Peyer's patch (tissue), 4 donors: ENCODE measurements around the gene ZFPM1. TPM values are rescaled to one million over a fixed set of nuclear protein-coding genes. Genes with fewer than 3 reads are reported as not detected.
A peak's percentile ranks its signal among the peaks of the same experiment; 100 is the strongest.

Experiments used
- DNase-seq, 3 donors: peaks; one replicate each; pipeline ENCODE4 v3.0.0-alpha.2; 2017 to 2019
- H3K27ac ChIP-seq, 4 donors: fragments of 200-600 bp; sonication (generic); one replicate each; pipeline ENCODE4 v1.5.1; 2016 to 2019
- H3K27me3 ChIP-seq, 2 donors: fragments of 200-600 bp; sonication (generic); one replicate each; pipeline ENCODE4 v1.5.1; 2019
- H3K36me3 ChIP-seq, 3 donors: fragments of 200-600 bp; sonication (generic); one replicate each; pipeline ENCODE4 v1.5.1; 2016 to 2019
- H3K4me1 ChIP-seq, 4 donors: fragments of 200-600 bp; sonication (generic); one replicate each; pipeline ENCODE4 v1.5.1; 2016 to 2019
- H3K4me3 ChIP-seq, 4 donors: fragments of 200-600 bp; sonication (generic); 1 replicate in 3 of 4; 2 replicates in 1 of 4; pipeline ENCODE4 v1.5.1; 2016 to 2019; ENCODE audit warnings: mild to moderate bottlenecking in 1 of 4
- H3K9me3 ChIP-seq, 4 donors: fragments of 200-600 bp; sonication (generic); one replicate each; pipeline ENCODE4 v1.5.1; 2016 to 2019; ENCODE audit warnings: mild to moderate bottlenecking in 1 of 4
- POLR2A ChIP-seq, 2 donors: fragments of 450-650 bp; IDR thresholded peaks; one replicate each; pipeline ENCODE4 v1.5.1; 2017; ENCODE audit warnings: antibody characterized with exemption in 2 of 2, mild to moderate bottlenecking in 2 of 2, moderate library complexity in 2 of 2
- total RNA-seq, 4 donors: library from RNA; depleted of rRNA; stranded (reverse); fragments of >200 nt; gene quantifications; one replicate each; pipeline ENCODE4 v1.1.0, GENCODE V29; 2016
- TF ChIP-seq, protein P1 (sequence below), 6 experiments: fragments of 450-650 bp in 4 of 6; fragments of 200-600 bp in 2 of 6; sonication (generic) in 1 of 6; IDR thresholded peaks; one replicate each; pipeline ENCODE4 v1.5.1; 2017 to 2019; ENCODE audit warnings: antibody characterized with exemption in 6 of 6, mild to moderate bottlenecking in 3 of 6, moderate library complexity in 1 of 6

The ZFPM1 gene
- total RNA-seq, 4 donors from 2014 or later, result 3.0 to 7.9 (median 4.9) TPM

DNA sequence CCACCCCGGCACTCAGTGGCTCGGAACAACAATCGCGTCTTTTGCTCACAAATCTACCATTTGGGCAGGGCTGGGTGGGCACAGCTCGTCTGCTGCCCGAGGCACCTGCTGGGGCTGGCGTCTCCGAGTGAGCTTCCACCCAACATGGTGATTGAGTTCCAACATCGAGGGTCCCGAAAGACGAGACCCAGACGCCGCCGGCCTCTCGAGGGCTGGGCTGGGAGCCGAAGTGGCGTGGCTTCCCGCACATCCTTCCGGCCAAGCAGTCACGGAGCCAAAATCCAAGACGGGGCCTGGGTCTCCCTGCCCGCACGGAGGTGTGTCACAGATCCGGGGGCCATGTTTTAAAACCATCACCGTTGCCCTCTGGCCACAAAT is 7.5 kb upstream of the ZFPM1 start:
- Histone ChIP-seq H3K4me3 (no peak overlapping the region), H3K36me3 (no peaks in the 10 kb centered on the region), H3K9me3 (no peaks in the 10 kb centered on the region), H3K27me3 (no peaks in the 10 kb centered on the region), H3K4me1 (peaks cover 0 to 17% (median 8%) of the 10 kb centered on the region in 4 donors), H3K27ac (no peak overlapping the region)
- no peak for TF ChIP-seq POLR2A (IDR thresholded peaks at IDR 0.05)
- TF ChIP-seq, protein P1, sequence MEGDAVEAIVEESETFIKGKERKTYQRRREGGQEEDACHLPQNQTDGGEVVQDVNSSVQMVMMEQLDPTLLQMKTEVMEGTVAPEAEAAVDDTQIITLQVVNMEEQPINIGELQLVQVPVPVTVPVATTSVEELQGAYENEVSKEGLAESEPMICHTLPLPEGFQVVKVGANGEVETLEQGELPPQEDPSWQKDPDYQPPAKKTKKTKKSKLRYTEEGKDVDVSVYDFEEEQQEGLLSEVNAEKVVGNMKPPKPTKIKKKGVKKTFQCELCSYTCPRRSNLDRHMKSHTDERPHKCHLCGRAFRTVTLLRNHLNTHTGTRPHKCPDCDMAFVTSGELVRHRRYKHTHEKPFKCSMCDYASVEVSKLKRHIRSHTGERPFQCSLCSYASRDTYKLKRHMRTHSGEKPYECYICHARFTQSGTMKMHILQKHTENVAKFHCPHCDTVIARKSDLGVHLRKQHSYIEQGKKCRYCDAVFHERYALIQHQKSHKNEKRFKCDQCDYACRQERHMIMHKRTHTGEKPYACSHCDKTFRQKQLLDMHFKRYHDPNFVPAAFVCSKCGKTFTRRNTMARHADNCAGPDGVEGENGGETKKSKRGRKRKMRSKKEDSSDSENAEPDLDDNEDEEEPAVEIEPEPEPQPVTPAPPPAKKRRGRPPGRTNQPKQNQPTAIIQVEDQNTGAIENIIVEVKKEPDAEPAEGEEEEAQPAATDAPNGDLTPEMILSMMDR (IDR thresholded peaks at IDR 0.05), result no peak
- DNase-seq, result no peak

DNA sequence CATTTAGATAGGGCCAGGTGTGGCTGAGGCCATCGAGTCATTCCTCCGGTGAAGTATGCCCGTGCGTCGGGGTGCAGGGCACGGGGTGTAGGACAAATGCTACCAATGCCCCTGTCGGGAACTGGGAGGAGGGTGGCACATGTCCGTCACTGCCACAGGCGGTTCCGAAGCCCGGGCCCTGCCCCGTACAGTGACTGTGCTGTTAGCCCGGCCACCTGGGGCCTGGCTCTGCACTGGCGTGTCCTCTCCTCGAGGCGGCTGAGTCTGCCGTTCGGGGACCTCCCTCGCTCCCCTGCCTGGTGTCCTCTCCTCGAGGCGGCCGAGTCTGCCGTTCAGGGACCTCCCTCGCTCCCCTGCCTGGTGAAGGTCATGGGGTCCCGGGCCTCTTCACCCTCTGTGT is 7.0 kb upstream of the ZFPM1 start:
- H3K36me3 ChIP-seq, result no peaks in the 10 kb centered on the region
- H3K9me3 ChIP-seq, result no peaks in the 10 kb centered on the region

DNA sequence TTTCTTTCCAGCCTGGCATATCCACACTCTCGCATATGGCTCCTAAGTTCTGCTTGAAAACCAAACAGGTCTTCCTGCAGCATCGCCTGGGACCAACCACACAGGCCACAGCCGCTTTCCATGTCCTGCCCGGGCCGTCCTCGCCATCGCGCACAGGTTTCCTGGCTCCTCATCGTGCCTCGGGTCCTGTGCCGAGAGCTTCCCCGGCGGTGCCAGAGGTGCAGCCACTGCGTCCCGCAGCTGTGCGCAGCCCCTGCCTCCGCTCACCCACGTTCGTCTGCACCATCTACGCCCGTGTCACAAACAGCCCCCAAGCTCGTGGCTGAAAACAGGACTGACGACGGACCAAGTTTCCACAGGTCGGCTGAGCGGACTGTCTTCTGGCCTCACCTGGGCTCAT is 6.3 kb upstream of the ZFPM1 start:
- Histone ChIP-seq H3K4me3 (no peak overlapping the region), H3K36me3 (no peaks in the 10 kb centered on the region), H3K27ac (no peak overlapping the region), H3K4me1 (peaks cover 0 to 20% (median 8%) of the 10 kb centered on the region in 4 donors), H3K9me3 (no peaks in the 10 kb centered on the region), H3K27me3 (no peaks in the 10 kb centered on the region)
- TF ChIP-seq POLR2A (IDR thresholded peaks at IDR 0.05), result no peak
- TF ChIP-seq, protein P1 (IDR thresholded peaks at IDR 0.05), result no peak
- DNase-seq, result no peak

More for the DNA sequence above, 7.0 kb upstream of the ZFPM1 start:
- Histone ChIP-seq H3K27me3 (no peaks in the 10 kb centered on the region), H3K4me3 (no peak overlapping the region), H3K4me1 (peaks cover 0 to 17% (median 8%) of the 10 kb centered on the region in 4 donors), H3K27ac (no peak overlapping the region)
- TF ChIP-seq, protein P1 (IDR thresholded peaks at IDR 0.05), result no peak
- no peak for TF ChIP-seq POLR2A (IDR thresholded peaks at IDR 0.05)
- DNase-seq, result no peak

DNA sequence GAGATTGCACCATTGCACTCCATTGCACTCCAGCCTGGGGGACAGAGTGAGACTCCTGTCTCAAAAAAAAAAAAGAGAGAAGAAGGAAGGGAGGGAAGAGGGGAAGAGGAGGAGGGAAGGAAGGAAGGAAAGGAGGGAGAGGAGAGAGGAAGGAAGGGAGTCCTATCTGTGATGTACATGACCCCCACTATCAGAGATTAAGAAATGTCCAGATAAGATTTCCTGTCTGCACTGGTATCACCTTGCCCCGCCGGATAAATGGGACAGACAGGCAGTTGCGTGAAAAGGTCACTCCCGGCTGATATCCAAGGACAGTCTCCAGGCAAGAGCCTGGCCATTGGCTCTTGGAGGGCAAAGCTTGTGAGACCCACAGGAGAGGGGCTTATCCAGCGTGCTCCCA is 5.2 kb upstream of the ZFPM1 start:
- TF ChIP-seq, protein P1 (IDR thresholded peaks at IDR 0.05), result no peak
- no peak for TF ChIP-seq POLR2A (IDR thresholded peaks at IDR 0.05)
- H3K4me3 ChIP-seq, result no peak overlapping the region
- H3K4me1 ChIP-seq, result peaks cover 0 to 27% (median 14%) of the 10 kb centered on the region in 4 donors
- no peaks in the 10 kb centered on the region for H3K9me3 ChIP-seq
- H3K36me3 ChIP-seq, result no peaks in the 10 kb centered on the region
- no peak overlapping the region for H3K27ac ChIP-seq
- H3K27me3 ChIP-seq, result no peaks in the 10 kb centered on the region
- DNase-seq, result no peak

DNA sequence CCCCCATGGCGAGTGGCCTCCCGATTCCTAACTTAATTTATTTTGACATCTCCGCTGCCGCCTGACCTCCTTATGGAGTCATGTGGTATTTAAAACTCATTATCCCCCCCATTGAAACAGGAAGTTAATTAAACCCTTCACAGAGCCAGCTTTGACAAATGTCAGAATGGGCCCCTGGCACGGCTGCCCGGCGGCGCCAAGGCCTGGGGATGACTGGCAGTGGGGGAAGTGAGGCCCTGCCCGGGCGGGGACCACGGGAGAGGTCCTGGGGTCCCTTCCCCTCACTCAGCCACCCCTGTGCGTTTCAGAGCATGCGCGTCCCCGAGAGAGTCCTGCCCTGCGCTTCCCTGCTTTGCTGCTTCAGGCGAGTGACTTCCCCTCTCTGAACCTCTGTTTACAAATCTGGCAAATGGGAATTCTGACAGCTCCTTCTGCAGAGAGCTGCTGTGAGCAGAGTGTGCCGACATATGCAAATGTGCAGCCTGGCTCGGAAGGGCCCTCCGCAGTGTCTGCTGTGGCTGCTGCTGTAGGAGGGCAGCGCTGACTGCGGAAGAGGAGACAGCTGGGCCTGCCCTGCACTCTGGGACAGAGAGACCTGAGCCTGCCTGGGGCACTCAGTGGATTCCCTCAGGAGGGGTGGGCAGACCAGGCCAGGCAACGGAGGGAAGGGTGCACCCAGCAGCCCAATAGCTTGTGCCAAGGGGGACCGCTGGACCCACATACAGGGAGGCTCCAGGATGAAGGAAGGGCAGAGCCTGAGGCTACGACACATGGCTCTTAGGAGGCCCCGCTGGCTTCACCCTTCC is 4.4 kb upstream of the ZFPM1 start:
- DNase-seq, result peak in 2 of 3 donors; percentile 59 to 63
- Histone ChIP-seq H3K4me3 (no peak overlapping the region), H3K9me3 (no peaks in the 10 kb centered on the region), H3K36me3 (no peaks in the 10 kb centered on the region), H3K27ac (peak overlapping the region in 1 of 4 donors; percentile 62), H3K4me1 (peaks cover 0 to 21% (median 11%) of the 10 kb centered on the region in 4 donors), H3K27me3 (no peaks in the 10 kb centered on the region)
- TF ChIP-seq POLR2A (IDR thresholded peaks at IDR 0.05), result no peak
- TF ChIP-seq, protein P1 (IDR thresholded peaks at IDR 0.05), result no peak
